A673 (cell line): ENCODE measurements around the gene WIPF2. TPM values are rescaled to one million over a fixed set of nuclear protein-coding genes. Genes with fewer than 3 reads are reported as not detected.

Source experiments
- BruUV-seq: library from RNA; stranded (reverse); fragments of 400-500 nt; replicated peaks from 2 replicates; lab custom pipeline; 2021; lab: Mats Ljungman, UMichigan
- CTCF ChIA-PET: fragments of 300-600 bp; sonication (Branson Sonifier 250); formaldehyde crosslinking; loops from one replicate; lab custom pipeline; 2022; ENCODE audit warnings: antibody characterized with exemption; lab: Charles Lee
- POLR2A ChIA-PET: fragments of 300-600 bp; sonication (Branson Sonifier 250); formaldehyde crosslinking; loops from one replicate; lab custom pipeline; 2022; ENCODE audit warnings: antibody characterized with exemption; ENCODE audit not compliant: low non-redundant PET; lab: Charles Lee
- DNase-seq: peaks from one replicate; pipeline ENCODE4 v3.0.0-alpha.2; 2015; ENCODE audit warnings: low spot score
- H3K27ac ChIP-seq: fragments of 200-600 bp; sonication (generic); 2 replicates; pipeline ENCODE4 v1.5.1; 2016; ENCODE audit warnings: mixed run types, low read depth, mild to moderate bottlenecking, mixed read lengths, antibody characterized with exemption, low read length; ENCODE audit not compliant: poor library complexity, severe bottlenecking
- H3K27me3 ChIP-seq: fragments of 200-600 bp; sonication (generic); replicated peaks from 2 replicates; pipeline ENCODE4 v1.6.1; 2017; ENCODE audit warnings: mixed run types, low read depth, mild to moderate bottlenecking, mixed read lengths, antibody characterized with exemption, low read length; ENCODE audit not compliant: insufficient read depth, poor library complexity
- H3K36me3 ChIP-seq: fragments of 200-600 bp; sonication (generic); 2 replicates; pipeline ENCODE4 v1.6.1; 2016; ENCODE audit warnings: mixed run types, mild to moderate bottlenecking, mixed read lengths, antibody characterized with exemption, low read length; ENCODE audit not compliant: insufficient read depth, poor library complexity, severe bottlenecking
- H3K4me1 ChIP-seq: fragments of 200-600 bp; sonication (generic); 2 replicates; pipeline ENCODE4 v1.6.1; 2017; ENCODE audit warnings: mixed run types, mild to moderate bottlenecking, mixed read lengths, antibody characterized with exemption, low read length; ENCODE audit not compliant: insufficient read depth, poor library complexity, severe bottlenecking
- H3K4me3 ChIP-seq: fragments of 200-600 bp; sonication (generic); 2 replicates; pipeline ENCODE4 v1.5.1; 2016; ENCODE audit warnings: low read depth, mixed run types, mild to moderate bottlenecking, mixed read lengths, low read length; ENCODE audit not compliant: poor library complexity, severe bottlenecking
- H3K9me3 ChIP-seq: fragments of 200-600 bp; sonication (generic); 2 replicates; pipeline ENCODE4 v1.6.1; 2016; ENCODE audit warnings: mixed run types, low read depth, mild to moderate bottlenecking, mixed read lengths, antibody characterized with exemption, low read length; ENCODE audit not compliant: poor library complexity, severe bottlenecking
- CTCF ChIP-seq: fragments of 300-800, 200-600 bp; sonication (generic); conservative IDR thresholded peaks from 2 replicates; pipeline ENCODE4 v1.5.1; 2017; ENCODE audit warnings: low read depth, mild to moderate bottlenecking, antibody characterized with exemption, low read length, moderate library complexity, mixed read lengths
- EZH2 ChIP-seq: fragments of 200-600 bp; sonication (generic); IDR thresholded peaks from 2 replicates; pipeline ENCODE4 v1.6.1; 2017; ENCODE audit warnings: borderline replicate concordance, low read depth, mild to moderate bottlenecking, mixed read lengths, antibody characterized with exemption, low read length; ENCODE audit not compliant: poor library complexity, severe bottlenecking
- intact Hi-C: fragments of 100-400 bp; cut with micrococcal nuclease; formaldehyde crosslinking; loops from one replicate; pipeline ENCODE4 v1.10.0; 2022; ENCODE audit not compliant: unreplicated experiment
- total RNA-seq: library from RNA; stranded (reverse); gene quantifications from 2 replicates; pipeline ENCODE4 v1.2.3, GENCODE V29; 2021

The WIPF2 gene
- total RNA-seq, 1 experiment from 2014 or later: 16.3 TPM

- CTCF ChIA-PET: no interaction called here
- Histone ChIP-seq H3K4me1 (no peaks in the 10 kb centered on the region), H3K27ac (no peak overlapping the region), H3K9me3 (no peaks in the 10 kb centered on the region), H3K27me3 (no peaks in the 10 kb centered on the region), H3K36me3 (no peaks in the 10 kb centered on the region), H3K4me3 (no peak overlapping the region)
- POLR2A ChIA-PET: no interaction called here
- BruUV-seq: no TSS peak
- DNase-seq: no peak
- no peak for TF ChIP-seq CTCF
- intact Hi-C loops: no loop called here
These were observed 31.9 kb upstream of the WIPF2 start for GRCh38 chr17:40187238-40187637.

GRCh38 chr17:40188694-40189093 lies 30.4 kb upstream of the WIPF2 start:
- CTCF ChIA-PET: interaction anchor here (0.6 kb wide), 1 partner anchor 113 kb away, joined by 3 read pairs; no protein-coding TSS in a partner anchor
- Histone ChIP-seq H3K4me1 (no peaks in the 10 kb centered on the region), H3K36me3 (no peaks in the 10 kb centered on the region), H3K27ac (no peak overlapping the region), H3K4me3 (no peak overlapping the region), H3K27me3 (no peaks in the 10 kb centered on the region), H3K9me3 (no peaks in the 10 kb centered on the region)
- TF ChIP-seq EZH2: no peak
- no peak for TF ChIP-seq CTCF
- POLR2A ChIA-PET: no interaction called here
- DNase-seq: no peak
- intact Hi-C loops: no loop called here
- BruUV-seq: no TSS peak

- Histone ChIP-seq H3K4me1 (no peaks in the 10 kb centered on the region), H3K27me3 (no peaks in the 10 kb centered on the region), H3K9me3 (no peaks in the 10 kb centered on the region), H3K27ac (no peak overlapping the region), H3K4me3 (no peak overlapping the region), H3K36me3 (no peaks in the 10 kb centered on the region)
- peak; percentile 29 for TF ChIP-seq CTCF
- TF ChIP-seq EZH2: no peak
- ChIA-PET CTCF (interaction anchor here (0.7 kb wide), 1 partner anchor 8 kb away, joined by 6 read pairs; no protein-coding TSS in a partner anchor), POLR2A (no interaction called here)
- intact Hi-C loops: no loop called here
- BruUV-seq: no TSS peak
- no peak for DNase-seq
These were observed 28.7 kb upstream of the WIPF2 start for GRCh38 chr17:40190197-40191021.
